Hematopoietic multipotent progenitor cell (in vitro differentiated cells): Measurements from ENCODE around the gene ARHGAP23. TPM values are rescaled to one million over a fixed set of nuclear protein-coding genes. Genes with fewer than 3 reads are reported as not detected.

Experiments
- total RNA-seq: library from RNA; depleted of rRNA; stranded (reverse); fragments of >200 nt; gene quantifications from one replicate; pipeline ENCODE4 v1.2.3, GENCODE V29; 2012

Gene ARHGAP23
- total RNA-seq, 1 donor: 16.4 TPM

Other genes with a start within 250 kb of the ARHGAP23 start
- not detected for gene TBC1D3, start 235.9 kb upstream of the ARHGAP23 start, total RNA-seq
- 39.6 TPM for gene MRPL45, start 131.3 kb upstream of the ARHGAP23 start, total RNA-seq
- gene GPR179, start 84.5 kb upstream of the ARHGAP23 start, total RNA-seq: under 0.01 TPM
- gene SOCS7, start 76.6 kb upstream of the ARHGAP23 start, total RNA-seq: 16.4 TPM
- under 0.01 TPM for gene SRCIN1, start 177.5 kb downstream of the ARHGAP23 start, total RNA-seq
- gene EPOP, start 246.5 kb downstream of the ARHGAP23 start, total RNA-seq: 0.27 TPM